Osteoblast (primary cell): ENCODE measurements around the gene NMNAT2. TPM values are rescaled to one million over a fixed set of nuclear protein-coding genes. Genes with fewer than 3 reads are reported as not detected.

ENCODE experiments used
- DNase-seq: peaks from one replicate; pipeline ENCODE4 v3.0.0; 2011; ENCODE audit warnings: low spot score, mixed read lengths; ENCODE audit not compliant: insufficient read length; ENCODE audit errors: missing footprints
- H2AFZ ChIP-seq: 2 replicates; pipeline ENCODE4 v1.6.0; 2011; ENCODE audit warnings: mild to moderate bottlenecking, low read length
- H3K27ac ChIP-seq: 2 replicates; pipeline ENCODE4 v1.5.1; 2011; ENCODE audit warnings: mild to moderate bottlenecking, low read depth, low read length, moderate library complexity
- H3K27me3 ChIP-seq: 2 replicates; pipeline ENCODE4 v1.6.0; 2012; ENCODE audit warnings: mild to moderate bottlenecking, control low read depth, inconsistent platforms, low read length, moderate library complexity; ENCODE audit not compliant: insufficient read depth
- H3K36me3 ChIP-seq: 2 replicates; pipeline ENCODE4 v1.5.1; 2011; ENCODE audit warnings: mild to moderate bottlenecking, low read length, control low read depth, moderate library complexity; ENCODE audit not compliant: insufficient read depth
- H3K4me1 ChIP-seq: 2 replicates; pipeline ENCODE4 v1.5.1; 2011; ENCODE audit warnings: mild to moderate bottlenecking, low read length, control low read depth, moderate library complexity; ENCODE audit not compliant: insufficient read depth
- H3K4me2 ChIP-seq: 2 replicates; pipeline ENCODE4 v1.6.0; 2011; ENCODE audit warnings: mild to moderate bottlenecking, low read length; ENCODE audit not compliant: insufficient read depth
- H3K4me3 ChIP-seq: fragments of 200-600 bp; sonication (generic); 3 replicates; pipeline ENCODE4 v1.5.1; 2012; ENCODE audit warnings: mild to moderate bottlenecking, low read length, inconsistent platforms; ENCODE audit not compliant: insufficient read depth
- H3K79me2 ChIP-seq: 2 replicates; pipeline ENCODE4 v1.6.0; 2012; ENCODE audit warnings: mild to moderate bottlenecking, low read length, control low read depth, inconsistent platforms; ENCODE audit not compliant: insufficient read depth
- H3K9me3 ChIP-seq: 2 replicates; pipeline ENCODE4 v1.5.1; 2011; ENCODE audit warnings: low read depth, low read length, control low read depth
- H4K20me1 ChIP-seq: 2 replicates; pipeline ENCODE4 v1.6.0; 2012; ENCODE audit warnings: mild to moderate bottlenecking, low read length, control low read depth; ENCODE audit not compliant: insufficient read depth
- total RNA-seq: library from RNA; depleted of rRNA; stranded (reverse); fragments of >200 nt; gene quantifications from 2 replicates; pipeline ENCODE4 v1.2.3, GENCODE V29; 2012
- TF ChIP-seq, protein P1 (sequence below): IDR thresholded peaks from 2 replicates; pipeline ENCODE4 v1.5.1; 2011; ENCODE audit warnings: mild to moderate bottlenecking, low read depth, low read length, moderate library complexity; ENCODE audit errors: extremely low read depth

The NMNAT2 gene
- total RNA-seq, 1 donor, result 2.5 TPM

GRCh38 chr1:183231545-183231944 is 186.6 kb downstream of the NMNAT2 start:
- Histone ChIP-seq H3K79me2 (no peaks in the 10 kb centered on the region), H3K4me3 (no peak overlapping the region), H4K20me1 (no peaks in the 10 kb centered on the region), H2AFZ (no peak overlapping the region), H3K9me3 (no peaks in the 10 kb centered on the region), H3K4me1 (peaks cover 17% of the 10 kb centered on the region), H3K4me2 (no peak overlapping the region), H3K36me3 (no peaks in the 10 kb centered on the region), H3K27me3 (no peaks in the 10 kb centered on the region), H3K27ac (no peak overlapping the region)
- DNase-seq, result no peak
- TF ChIP-seq, protein P1, sequence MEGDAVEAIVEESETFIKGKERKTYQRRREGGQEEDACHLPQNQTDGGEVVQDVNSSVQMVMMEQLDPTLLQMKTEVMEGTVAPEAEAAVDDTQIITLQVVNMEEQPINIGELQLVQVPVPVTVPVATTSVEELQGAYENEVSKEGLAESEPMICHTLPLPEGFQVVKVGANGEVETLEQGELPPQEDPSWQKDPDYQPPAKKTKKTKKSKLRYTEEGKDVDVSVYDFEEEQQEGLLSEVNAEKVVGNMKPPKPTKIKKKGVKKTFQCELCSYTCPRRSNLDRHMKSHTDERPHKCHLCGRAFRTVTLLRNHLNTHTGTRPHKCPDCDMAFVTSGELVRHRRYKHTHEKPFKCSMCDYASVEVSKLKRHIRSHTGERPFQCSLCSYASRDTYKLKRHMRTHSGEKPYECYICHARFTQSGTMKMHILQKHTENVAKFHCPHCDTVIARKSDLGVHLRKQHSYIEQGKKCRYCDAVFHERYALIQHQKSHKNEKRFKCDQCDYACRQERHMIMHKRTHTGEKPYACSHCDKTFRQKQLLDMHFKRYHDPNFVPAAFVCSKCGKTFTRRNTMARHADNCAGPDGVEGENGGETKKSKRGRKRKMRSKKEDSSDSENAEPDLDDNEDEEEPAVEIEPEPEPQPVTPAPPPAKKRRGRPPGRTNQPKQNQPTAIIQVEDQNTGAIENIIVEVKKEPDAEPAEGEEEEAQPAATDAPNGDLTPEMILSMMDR, result no peak

DNA sequence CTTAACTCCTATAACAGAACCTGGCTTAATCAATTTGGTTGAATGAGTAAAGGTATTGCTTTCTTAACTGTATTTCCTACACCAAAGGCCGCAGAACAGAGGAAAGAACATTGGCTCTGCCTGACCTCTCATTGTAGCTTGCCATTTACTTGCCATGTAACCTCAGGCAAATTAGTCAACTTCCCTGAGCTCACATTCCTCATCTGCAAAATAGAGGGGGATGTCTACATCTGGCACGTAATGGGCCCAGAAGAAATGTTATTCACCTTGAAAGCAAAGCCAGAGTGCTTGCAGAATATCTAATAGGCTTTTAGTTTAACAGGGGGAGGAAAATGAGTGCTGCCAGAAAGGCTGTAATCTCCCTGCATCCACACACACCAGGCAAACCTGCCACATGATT is 187.8 kb downstream of the NMNAT2 start:
- no peak overlapping the region for H3K27ac ChIP-seq
- no peak for DNase-seq
- no peaks in the 10 kb centered on the region for H3K9me3 ChIP-seq
- H4K20me1 ChIP-seq, result no peaks in the 10 kb centered on the region
- no peaks in the 10 kb centered on the region for H3K27me3 ChIP-seq
- TF ChIP-seq, protein P1, result no peak
- H2AFZ ChIP-seq, result no peak overlapping the region
- no peak overlapping the region for H3K4me3 ChIP-seq
- H3K4me2 ChIP-seq, result no peak overlapping the region
- peaks cover 11% of the 10 kb centered on the region for H3K4me1 ChIP-seq
- H3K79me2 ChIP-seq, result no peaks in the 10 kb centered on the region
- H3K36me3 ChIP-seq, result no peaks in the 10 kb centered on the region

DNA sequence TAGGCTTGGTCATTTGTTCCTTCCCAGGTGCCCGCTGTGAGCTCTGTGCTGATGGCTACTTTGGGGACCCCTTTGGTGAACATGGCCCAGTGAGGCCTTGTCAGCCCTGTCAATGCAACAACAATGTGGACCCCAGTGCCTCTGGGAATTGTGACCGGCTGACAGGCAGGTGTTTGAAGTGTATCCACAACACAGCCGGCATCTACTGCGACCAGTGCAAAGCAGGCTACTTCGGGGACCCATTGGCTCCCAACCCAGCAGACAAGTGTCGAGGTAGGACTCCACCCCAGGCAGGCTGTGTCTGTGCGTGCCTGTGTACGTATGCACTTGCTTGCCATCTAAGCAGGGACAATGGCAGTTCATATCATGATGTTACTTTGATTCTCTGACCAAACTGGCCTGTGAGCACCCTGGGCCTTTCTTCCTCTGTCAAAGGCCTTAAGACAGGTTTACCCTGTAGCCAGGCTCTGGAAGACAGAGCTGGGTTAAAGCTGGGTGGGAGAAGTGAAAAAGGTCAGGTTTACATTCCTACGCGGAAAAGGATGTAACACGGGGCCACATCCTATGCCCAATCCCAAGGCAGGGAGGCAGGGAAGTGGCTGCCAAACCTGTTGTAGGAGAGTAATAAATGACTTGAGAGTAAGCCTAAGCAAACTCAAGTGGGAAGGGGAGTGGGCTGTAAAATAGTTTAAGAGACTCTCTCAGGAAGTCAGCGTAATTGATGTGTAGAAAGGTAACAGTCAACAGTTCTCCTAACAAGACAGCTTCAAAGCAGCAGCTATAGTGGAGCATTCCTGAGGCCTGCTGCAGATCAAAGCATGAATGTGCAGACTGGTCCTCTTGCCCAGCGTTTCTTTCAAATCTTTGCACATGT is 189.6 kb downstream of the NMNAT2 start:
- TF ChIP-seq, protein P1, result no peak

DNA sequence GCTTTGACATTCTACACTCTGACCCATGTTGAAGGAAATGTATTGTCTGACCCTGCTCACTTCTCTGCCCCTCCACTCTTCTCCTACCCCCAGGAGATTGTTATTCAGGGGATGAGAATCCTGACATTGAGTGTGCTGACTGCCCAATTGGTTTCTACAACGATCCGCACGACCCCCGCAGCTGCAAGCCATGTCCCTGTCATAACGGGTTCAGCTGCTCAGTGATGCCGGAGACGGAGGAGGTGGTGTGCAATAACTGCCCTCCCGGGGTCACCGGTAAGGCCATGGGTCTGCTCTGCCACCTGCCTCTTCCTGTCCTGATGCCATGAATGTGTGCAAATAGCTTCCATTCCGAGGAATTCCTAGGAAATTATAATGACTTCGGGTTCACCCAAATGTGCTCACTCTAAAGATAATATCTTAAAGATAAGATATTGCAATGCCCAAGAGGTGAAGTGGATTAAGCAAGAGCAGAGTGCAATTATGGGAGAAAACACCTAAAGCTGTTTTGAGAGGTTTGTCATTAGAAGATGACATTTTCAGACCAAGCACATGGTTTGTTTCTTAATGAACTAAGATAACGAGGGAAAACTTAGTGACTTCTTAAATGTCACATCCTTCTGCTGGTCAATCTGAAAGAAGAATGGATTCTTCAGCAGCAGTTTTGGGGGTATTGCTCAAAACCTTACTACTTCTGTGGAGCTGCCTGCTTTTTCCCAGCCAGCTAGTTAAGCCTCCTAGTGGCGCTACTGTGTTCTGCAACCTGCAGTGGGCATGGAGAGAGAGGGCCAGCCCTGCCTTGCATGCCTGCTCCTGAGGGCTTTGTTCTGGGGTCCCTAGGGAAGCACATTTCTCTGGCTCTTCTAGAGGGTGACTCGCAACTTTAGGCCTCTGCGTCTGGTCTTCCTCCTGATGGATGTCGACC is 190.5 kb downstream of the NMNAT2 start:
- Histone ChIP-seq H3K4me3 (no peak overlapping the region), H3K36me3 (no peaks in the 10 kb centered on the region), H3K27ac (no peak overlapping the region), H3K4me1 (no peaks in the 10 kb centered on the region), H4K20me1 (no peaks in the 10 kb centered on the region), H3K4me2 (no peak overlapping the region), H3K27me3 (no peaks in the 10 kb centered on the region), H3K79me2 (no peaks in the 10 kb centered on the region), H2AFZ (no peak overlapping the region), H3K9me3 (no peaks in the 10 kb centered on the region)
- TF ChIP-seq, protein P1, result peak; percentile 86
- no peak for DNase-seq

More for the DNA sequence above, 189.6 kb downstream of the NMNAT2 start:
- Histone ChIP-seq H3K36me3 (no peaks in the 10 kb centered on the region), H3K27ac (no peak overlapping the region), H2AFZ (no peak overlapping the region), H3K9me3 (no peaks in the 10 kb centered on the region), H3K4me1 (no peaks in the 10 kb centered on the region), H3K27me3 (no peaks in the 10 kb centered on the region), H3K4me2 (no peak overlapping the region), H3K4me3 (no peak overlapping the region), H4K20me1 (no peaks in the 10 kb centered on the region), H3K79me2 (no peaks in the 10 kb centered on the region)
- DNase-seq, result no peak
